Astrocyte of the spinal cord (primary cell): ENCODE results near the gene FOXD3.

ENCODE experiments used
- DNase-seq: peaks from one replicate; pipeline ENCODE4 v3.0.0; 2011; ENCODE audit warnings: low read depth, low spot score
- H3K4me3 ChIP-seq: 2 replicates; pipeline ENCODE4 v1.5.1; 2011; ENCODE audit warnings: low read depth, mild to moderate bottlenecking, low read length, moderate library complexity
- in situ Hi-C: cut with HindIII; loops from 2 replicates; pipeline ENCODE4 v1.10.0; 2017; ENCODE audit warnings: low sequenced_read_pairs
- TF ChIP-seq, protein P1 (sequence below): IDR thresholded peaks from 2 replicates; pipeline ENCODE4 v1.5.1; 2012; ENCODE audit warnings: low read depth, mild to moderate bottlenecking, low read length, inconsistent platforms

FOXD3 gene

DNA sequence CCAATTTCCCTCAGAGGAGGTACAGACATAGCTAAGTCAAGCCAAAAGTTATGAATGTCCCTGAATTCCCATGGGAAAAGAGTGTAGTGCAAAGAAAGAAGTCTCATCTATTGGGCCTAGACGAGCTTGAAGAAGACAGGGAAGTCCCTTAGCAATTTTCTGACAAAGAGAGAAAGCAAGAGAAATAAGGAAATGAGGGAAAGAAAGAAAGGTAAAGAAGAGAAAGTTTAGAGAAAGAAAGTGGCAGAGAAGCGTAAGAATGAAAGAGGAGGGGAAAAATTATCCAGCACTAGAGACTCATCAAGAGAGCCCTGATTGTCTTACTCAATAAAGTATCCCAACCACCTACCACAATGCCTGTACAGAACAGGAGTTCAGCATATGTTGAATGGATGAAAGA is 40.6 kb upstream of the FOXD3 start:
- in situ Hi-C loops = no loop called here
- no peak overlapping the region for H3K4me3 ChIP-seq
- TF ChIP-seq, protein P1, sequence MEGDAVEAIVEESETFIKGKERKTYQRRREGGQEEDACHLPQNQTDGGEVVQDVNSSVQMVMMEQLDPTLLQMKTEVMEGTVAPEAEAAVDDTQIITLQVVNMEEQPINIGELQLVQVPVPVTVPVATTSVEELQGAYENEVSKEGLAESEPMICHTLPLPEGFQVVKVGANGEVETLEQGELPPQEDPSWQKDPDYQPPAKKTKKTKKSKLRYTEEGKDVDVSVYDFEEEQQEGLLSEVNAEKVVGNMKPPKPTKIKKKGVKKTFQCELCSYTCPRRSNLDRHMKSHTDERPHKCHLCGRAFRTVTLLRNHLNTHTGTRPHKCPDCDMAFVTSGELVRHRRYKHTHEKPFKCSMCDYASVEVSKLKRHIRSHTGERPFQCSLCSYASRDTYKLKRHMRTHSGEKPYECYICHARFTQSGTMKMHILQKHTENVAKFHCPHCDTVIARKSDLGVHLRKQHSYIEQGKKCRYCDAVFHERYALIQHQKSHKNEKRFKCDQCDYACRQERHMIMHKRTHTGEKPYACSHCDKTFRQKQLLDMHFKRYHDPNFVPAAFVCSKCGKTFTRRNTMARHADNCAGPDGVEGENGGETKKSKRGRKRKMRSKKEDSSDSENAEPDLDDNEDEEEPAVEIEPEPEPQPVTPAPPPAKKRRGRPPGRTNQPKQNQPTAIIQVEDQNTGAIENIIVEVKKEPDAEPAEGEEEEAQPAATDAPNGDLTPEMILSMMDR = no peak
- DNase-seq = no peak

DNA sequence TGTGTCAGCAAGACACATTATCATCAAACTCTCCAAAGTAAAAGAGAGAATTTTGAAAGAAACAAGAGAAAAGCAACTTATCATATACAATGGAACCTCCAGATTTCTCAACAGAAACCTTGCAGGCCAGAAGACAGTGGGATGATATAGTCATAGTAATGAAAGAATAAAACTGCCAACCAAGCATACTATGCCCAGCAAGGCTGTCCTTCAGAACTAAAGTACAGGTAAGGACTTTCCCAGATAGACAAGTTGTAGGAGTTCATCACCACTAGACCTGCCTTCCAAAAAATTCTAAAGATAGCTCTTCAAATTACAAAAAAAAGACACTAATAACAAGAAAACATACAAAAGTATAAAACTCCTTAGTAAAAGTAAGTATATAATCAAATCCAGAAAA is 33.2 kb upstream of the FOXD3 start:
- TF ChIP-seq, protein P1 = no peak
- no peak for DNase-seq
- no peak overlapping the region for H3K4me3 ChIP-seq
- in situ Hi-C loops = no loop called here

DNA sequence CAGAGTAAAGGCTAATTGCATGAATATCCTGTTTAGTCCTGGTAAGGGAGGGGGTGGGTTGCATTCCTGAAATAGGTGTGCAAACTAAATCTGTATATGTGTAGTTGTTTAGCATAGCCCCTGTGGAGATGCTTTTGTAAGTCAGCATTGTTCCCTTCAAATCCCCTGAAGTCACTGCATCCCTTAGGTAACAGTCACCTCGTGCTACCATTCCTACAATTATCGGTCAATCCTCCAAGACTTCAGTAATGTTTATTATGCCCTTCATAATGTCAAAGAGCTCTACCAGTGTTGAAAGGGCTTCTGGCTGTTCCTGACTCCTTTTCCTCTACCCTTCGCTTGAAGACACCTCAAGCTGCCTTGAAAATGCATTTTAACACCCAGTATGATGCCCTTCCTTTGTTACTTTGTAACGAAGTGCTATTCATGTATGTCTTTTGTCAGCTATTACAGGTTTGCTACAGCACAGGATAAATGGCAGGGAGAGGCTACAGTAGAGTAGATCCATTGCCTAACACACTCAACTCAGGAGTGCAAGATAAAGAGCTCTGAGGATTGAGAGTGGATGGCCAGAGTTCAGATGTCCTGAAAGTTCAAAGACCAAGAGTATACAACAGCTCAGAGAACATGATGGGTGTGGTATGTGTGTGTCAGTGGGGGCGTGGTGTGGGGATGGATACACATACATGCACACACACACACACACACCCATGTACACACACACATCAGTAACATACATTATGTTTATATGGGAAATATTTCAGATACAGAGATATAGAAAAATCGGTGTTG is 27.4 kb upstream of the FOXD3 start:
- no peak overlapping the region for H3K4me3 ChIP-seq
- TF ChIP-seq, protein P1 = no peak
- in situ Hi-C loops = no loop called here
- DNase-seq = no peak

DNA sequence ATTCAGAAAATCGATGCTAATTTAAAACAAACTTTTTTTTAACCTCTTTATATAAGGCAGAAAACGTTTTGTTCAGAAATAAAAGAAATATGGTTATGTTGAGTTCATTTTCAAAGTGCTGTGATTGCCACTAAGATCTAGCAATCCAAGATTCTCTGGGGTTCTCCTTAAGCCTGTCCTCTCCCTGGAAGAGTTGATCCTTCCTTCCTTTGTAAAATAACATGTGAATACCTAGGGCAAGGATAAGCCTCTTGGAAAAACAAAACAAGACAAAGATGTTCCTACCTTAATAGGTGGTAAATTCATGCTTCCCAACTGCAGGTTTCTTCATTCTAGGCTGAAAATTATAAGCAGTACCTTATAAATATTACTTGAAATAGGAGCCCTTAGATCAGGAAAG is 18.0 kb upstream of the FOXD3 start:
- DNase-seq = no peak
- in situ Hi-C loops = no loop called here
- H3K4me3 ChIP-seq = no peak overlapping the region
- TF ChIP-seq, protein P1 = no peak

DNA sequence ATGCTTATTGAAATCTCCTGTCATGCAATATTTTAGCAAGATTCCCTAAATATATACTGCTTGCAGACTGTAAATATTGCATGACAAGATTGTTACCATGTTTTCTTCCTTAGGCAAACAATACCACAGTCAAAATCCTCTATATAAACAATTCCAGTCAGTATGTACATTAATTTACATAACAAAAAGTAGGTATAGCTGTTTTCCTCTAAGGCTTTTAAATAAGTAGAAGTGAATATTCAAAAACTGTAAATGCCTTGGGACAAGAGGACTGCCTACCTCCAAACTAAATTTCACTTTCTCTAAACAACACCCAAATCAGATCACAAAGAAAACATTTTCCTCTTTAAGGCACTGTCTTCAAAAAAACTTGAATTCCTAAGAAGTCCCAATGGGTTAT is 17.3 kb upstream of the FOXD3 start:
- in situ Hi-C loops = no loop called here
- H3K4me3 ChIP-seq = no peak overlapping the region
- TF ChIP-seq, protein P1 = no peak
- DNase-seq = no peak

DNA sequence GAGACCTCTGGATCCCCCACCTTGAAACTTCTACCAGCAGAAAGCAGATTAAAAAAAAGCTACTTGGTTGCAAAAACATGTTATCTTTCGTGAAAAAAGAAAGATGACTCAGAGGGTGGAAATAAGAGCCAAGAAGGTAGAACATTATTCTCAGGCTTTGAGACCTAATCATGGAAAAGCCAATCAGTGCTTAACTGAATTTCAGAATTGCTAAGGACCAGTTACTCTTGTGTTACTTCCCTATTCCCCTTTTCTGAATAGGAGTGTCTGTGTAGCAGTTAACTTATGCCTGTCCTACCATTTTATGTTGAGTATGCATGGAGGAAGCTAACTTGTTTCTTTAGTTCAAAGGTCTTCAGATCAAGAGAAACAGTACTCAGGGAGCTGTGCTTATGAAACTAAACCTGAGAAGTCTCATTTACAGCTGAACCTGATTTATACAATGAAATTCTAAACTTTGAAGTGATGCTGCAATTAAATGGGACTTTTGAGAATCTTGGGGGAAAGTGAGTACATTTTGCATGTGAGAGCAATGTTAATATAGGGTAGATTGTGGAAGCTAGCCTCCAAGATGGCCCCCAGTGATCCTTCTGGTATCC is 15.1 kb upstream of the FOXD3 start:
- no peak for DNase-seq
- no peak overlapping the region for H3K4me3 ChIP-seq
- in situ Hi-C loops = no loop called here
- TF ChIP-seq, protein P1 = no peak
